Tibial artery (tissue), 4 donors: ENCODE data around the gene MGLL.

Source experiments
- DNase-seq, 2 donors: peaks; one replicate each; pipeline ENCODE4 v3.0.0-alpha.2; 2019
- H3K27ac ChIP-seq, 2 donors: fragments of 200-600 bp; sonication (generic) in 1 of 2; 1 replicate in 1 of 2; 2 replicates in 1 of 2; pipeline ENCODE4 v1.5.1; 2018 to 2019; ENCODE audit warnings: mild to moderate bottlenecking in 1 of 2
- H3K27me3 ChIP-seq, 2 donors: fragments of 200-600 bp; sonication (generic) in 1 of 2; one replicate each; pipeline versions ENCODE4 v1.5.1 to v1.6.0; 2016 to 2019
- H3K36me3 ChIP-seq, 3 donors: fragments of 200-600 bp; sonication (generic) in 2 of 3; one replicate each; pipeline ENCODE4 v1.5.1; 2016 to 2019; ENCODE audit warnings: mild to moderate bottlenecking in 2 of 3
- H3K4me1 ChIP-seq, 4 donors: fragments of 200-600 bp; sonication (generic) in 2 of 4; 1 replicate in 3 of 4; 2 replicates in 1 of 4; pipeline ENCODE4 v1.5.1; 2016 to 2019
- H3K4me3 ChIP-seq, 2 donors: fragments of 200-600 bp; sonication (generic) in 1 of 2; 1 replicate in 1 of 2; 2 replicates in 1 of 2; pipeline ENCODE4 v1.5.1; 2018 to 2019; ENCODE audit warnings: mild to moderate bottlenecking in 2 of 2
- H3K9me3 ChIP-seq, 3 donors: fragments of 200-600 bp; sonication (generic) in 1 of 3; one replicate each; pipeline ENCODE4 v1.5.1; 2016 to 2019
- intact Hi-C: fragments of 100-400 bp; cut with DNase I; formaldehyde crosslinking; loops from one replicate; pipeline ENCODE4 v1.15.0; 2023; ENCODE audit warnings: low total_unique reads
- TF ChIP-seq, protein P1 (sequence below), 2 experiments: fragments of 200-600 bp in 1 of 2; fragments of 450-650 bp in 1 of 2; IDR thresholded peaks; one replicate each; pipeline ENCODE4 v1.5.1; 2017 to 2019; ENCODE audit warnings: antibody characterized with exemption in 2 of 2, mild to moderate bottlenecking in 1 of 2, moderate library complexity in 1 of 2

Gene MGLL

GRCh38 chr3:127739347-127740135, 82.8 kb downstream of the MGLL start:
- Histone ChIP-seq H3K36me3 (no peaks in the 10 kb centered on the region), H3K27ac (peak overlapping the region; percentile 36 to 65), H3K4me3 (no peak overlapping the region), H3K4me1 (peaks cover 0 to 65% (median 47%) of the 10 kb centered on the region in 4 donors), H3K27me3 (no peaks in the 10 kb centered on the region), H3K9me3 (no peaks in the 10 kb centered on the region)
- intact Hi-C loops = no loop called here
- DNase-seq = peak in 1 of 2 donors; percentile 65
- TF ChIP-seq, protein P1, sequence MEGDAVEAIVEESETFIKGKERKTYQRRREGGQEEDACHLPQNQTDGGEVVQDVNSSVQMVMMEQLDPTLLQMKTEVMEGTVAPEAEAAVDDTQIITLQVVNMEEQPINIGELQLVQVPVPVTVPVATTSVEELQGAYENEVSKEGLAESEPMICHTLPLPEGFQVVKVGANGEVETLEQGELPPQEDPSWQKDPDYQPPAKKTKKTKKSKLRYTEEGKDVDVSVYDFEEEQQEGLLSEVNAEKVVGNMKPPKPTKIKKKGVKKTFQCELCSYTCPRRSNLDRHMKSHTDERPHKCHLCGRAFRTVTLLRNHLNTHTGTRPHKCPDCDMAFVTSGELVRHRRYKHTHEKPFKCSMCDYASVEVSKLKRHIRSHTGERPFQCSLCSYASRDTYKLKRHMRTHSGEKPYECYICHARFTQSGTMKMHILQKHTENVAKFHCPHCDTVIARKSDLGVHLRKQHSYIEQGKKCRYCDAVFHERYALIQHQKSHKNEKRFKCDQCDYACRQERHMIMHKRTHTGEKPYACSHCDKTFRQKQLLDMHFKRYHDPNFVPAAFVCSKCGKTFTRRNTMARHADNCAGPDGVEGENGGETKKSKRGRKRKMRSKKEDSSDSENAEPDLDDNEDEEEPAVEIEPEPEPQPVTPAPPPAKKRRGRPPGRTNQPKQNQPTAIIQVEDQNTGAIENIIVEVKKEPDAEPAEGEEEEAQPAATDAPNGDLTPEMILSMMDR (IDR thresholded peaks at IDR 0.05) = no peak

GRCh38 chr3:127738192-127738840, 84.0 kb downstream of the MGLL start:
- Histone ChIP-seq H3K27me3 (no peaks in the 10 kb centered on the region), H3K36me3 (no peaks in the 10 kb centered on the region), H3K4me3 (no peak overlapping the region), H3K9me3 (no peaks in the 10 kb centered on the region), H3K27ac (peak overlapping the region; percentile 36 to 65), H3K4me1 (peaks cover 0 to 68% (median 47%) of the 10 kb centered on the region in 4 donors)
- no peak for DNase-seq
- TF ChIP-seq, protein P1 (IDR thresholded peaks at IDR 0.05) = no peak
- intact Hi-C loops = no loop called here

- no peak for DNase-seq
- no peak overlapping the region for H3K4me3 ChIP-seq
- H3K27me3 ChIP-seq = no peaks in the 10 kb centered on the region
- intact Hi-C loops = no loop called here
- TF ChIP-seq, protein P1 (IDR thresholded peaks at IDR 0.05) = no peak
- H3K36me3 ChIP-seq = no peaks in the 10 kb centered on the region
- no peaks in the 10 kb centered on the region for H3K9me3 ChIP-seq
- H3K4me1 ChIP-seq = peaks cover 0 to 69% (median 47%) of the 10 kb centered on the region in 4 donors
- no peak overlapping the region for H3K27ac ChIP-seq
Observed at GRCh38 chr3:127736801-127737539, 85.3 kb downstream of the MGLL start.

GRCh38 chr3:127735767-127736693, 86.3 kb downstream of the MGLL start:
- intact Hi-C loops = no loop called here
- peak in 1 of 2 donors; percentile 62 for DNase-seq
- H3K4me1 ChIP-seq = peaks cover 0 to 76% (median 49%) of the 10 kb centered on the region in 4 donors
- TF ChIP-seq, protein P1 (IDR thresholded peaks at IDR 0.05) = no peak
- no peaks in the 10 kb centered on the region for H3K27me3 ChIP-seq
- H3K9me3 ChIP-seq = no peaks in the 10 kb centered on the region
- peak overlapping the region in 1 of 2 donors; percentile 44 for H3K27ac ChIP-seq
- no peaks in the 10 kb centered on the region for H3K36me3 ChIP-seq
- H3K4me3 ChIP-seq = no peak overlapping the region
